ENCODE measurements around the gene PRKG1.

The PRKG1 gene

GRCh38 chr10:51423121-51423452 lies 348.8 kb downstream of the PRKG1 start:
- Histone ChIP-seq H3K27me3 (ENCODE audit: insufficient read depth, low read length, poor library complexity, severe bottlenecking) (no peaks in the 10 kb centered on the region), H3K36me3 (ENCODE audit: insufficient read depth, low read length) (no peaks in the 10 kb centered on the region), H3K9me2 (replicated peaks; ENCODE audit: low read depth, low read length) (no peaks in the 10 kb centered on the region), H3K4me2 (ENCODE audit: low read depth, low read length, poor library complexity, severe bottlenecking) (no peak overlapping the region), H2AFZ (ENCODE audit: low read length) (no peak overlapping the region), H4K20me1 (ENCODE audit: insufficient read depth, low read length, poor library complexity, severe bottlenecking) (no peaks in the 10 kb centered on the region), H3K4me3 (ENCODE audit: low read length, poor library complexity, severe bottlenecking) (no peak overlapping the region), H3K9ac (ENCODE audit: low read depth, low read length, poor library complexity, severe bottlenecking) (no peak overlapping the region), H3F3A (ENCODE audit: low read depth) (no peaks in the 10 kb centered on the region), H3K79me2 (ENCODE audit: insufficient read depth, low read length) (no peaks in the 10 kb centered on the region), H3K4me1 (ENCODE audit: insufficient read depth, low read length, poor library complexity, severe bottlenecking) (no peaks in the 10 kb centered on the region), H3K9me3 (ENCODE audit: insufficient read depth, low read depth, low read length) (no peaks in the 10 kb centered on the region)
- TF ChIP-seq EZH2phosphoT487 (IDR thresholded peaks at IDR 0.05; ENCODE audit: borderline replicate concordance), result no peak
- TF ChIP-seq, protein P1, sequence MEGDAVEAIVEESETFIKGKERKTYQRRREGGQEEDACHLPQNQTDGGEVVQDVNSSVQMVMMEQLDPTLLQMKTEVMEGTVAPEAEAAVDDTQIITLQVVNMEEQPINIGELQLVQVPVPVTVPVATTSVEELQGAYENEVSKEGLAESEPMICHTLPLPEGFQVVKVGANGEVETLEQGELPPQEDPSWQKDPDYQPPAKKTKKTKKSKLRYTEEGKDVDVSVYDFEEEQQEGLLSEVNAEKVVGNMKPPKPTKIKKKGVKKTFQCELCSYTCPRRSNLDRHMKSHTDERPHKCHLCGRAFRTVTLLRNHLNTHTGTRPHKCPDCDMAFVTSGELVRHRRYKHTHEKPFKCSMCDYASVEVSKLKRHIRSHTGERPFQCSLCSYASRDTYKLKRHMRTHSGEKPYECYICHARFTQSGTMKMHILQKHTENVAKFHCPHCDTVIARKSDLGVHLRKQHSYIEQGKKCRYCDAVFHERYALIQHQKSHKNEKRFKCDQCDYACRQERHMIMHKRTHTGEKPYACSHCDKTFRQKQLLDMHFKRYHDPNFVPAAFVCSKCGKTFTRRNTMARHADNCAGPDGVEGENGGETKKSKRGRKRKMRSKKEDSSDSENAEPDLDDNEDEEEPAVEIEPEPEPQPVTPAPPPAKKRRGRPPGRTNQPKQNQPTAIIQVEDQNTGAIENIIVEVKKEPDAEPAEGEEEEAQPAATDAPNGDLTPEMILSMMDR (conservative IDR thresholded peaks at IDR 0.05; ENCODE audit: low read length), result no peak

- Histone ChIP-seq H3F3A (ENCODE audit: low read depth) (no peaks in the 10 kb centered on the region), H4K20me1 (ENCODE audit: insufficient read depth, low read length, poor library complexity, severe bottlenecking) (no peaks in the 10 kb centered on the region), H3K9ac (ENCODE audit: low read depth, low read length, poor library complexity, severe bottlenecking) (no peak overlapping the region), H3K4me3 (ENCODE audit: low read length, poor library complexity, severe bottlenecking) (no peak overlapping the region), H3K79me2 (ENCODE audit: insufficient read depth, low read length) (no peaks in the 10 kb centered on the region), H3K4me1 (ENCODE audit: insufficient read depth, low read length, poor library complexity, severe bottlenecking) (no peaks in the 10 kb centered on the region), H3K4me2 (ENCODE audit: low read depth, low read length, poor library complexity, severe bottlenecking) (no peak overlapping the region), H3K9me2 (replicated peaks; ENCODE audit: low read depth, low read length) (no peaks in the 10 kb centered on the region), H3K36me3 (ENCODE audit: insufficient read depth, low read length) (no peaks in the 10 kb centered on the region), H2AFZ (ENCODE audit: low read length) (no peak overlapping the region), H3K9me3 (ENCODE audit: insufficient read depth, low read depth, low read length) (no peaks in the 10 kb centered on the region), H3K27me3 (ENCODE audit: insufficient read depth, low read length, poor library complexity, severe bottlenecking) (no peaks in the 10 kb centered on the region)
- TF ChIP-seq EZH2phosphoT487 (IDR thresholded peaks at IDR 0.05; ENCODE audit: borderline replicate concordance), result no peak
- TF ChIP-seq, protein P1 (conservative IDR thresholded peaks at IDR 0.05; ENCODE audit: low read length), result no peak
These were observed 351.1 kb downstream of the PRKG1 start for GRCh38 chr10:51425431-51425830.

GRCh38 chr10:51427758-51428157 lies 353.5 kb downstream of the PRKG1 start:
- no peaks in the 10 kb centered on the region for H3K79me2 ChIP-seq (ENCODE audit: insufficient read depth, low read length)
- H3K9ac ChIP-seq (ENCODE audit: low read depth, low read length, poor library complexity, severe bottlenecking), result no peak overlapping the region
- no peak overlapping the region for H3K4me3 ChIP-seq (ENCODE audit: low read length, poor library complexity, severe bottlenecking)
- no peaks in the 10 kb centered on the region for H3K9me3 ChIP-seq (ENCODE audit: insufficient read depth, low read depth, low read length)
- H3K9me2 ChIP-seq (replicated peaks; ENCODE audit: low read depth, low read length), result no peaks in the 10 kb centered on the region
- no peaks in the 10 kb centered on the region for H3K27me3 ChIP-seq (ENCODE audit: insufficient read depth, low read length, poor library complexity, severe bottlenecking)
- no peaks in the 10 kb centered on the region for H3K4me1 ChIP-seq (ENCODE audit: insufficient read depth, low read length, poor library complexity, severe bottlenecking)
- no peaks in the 10 kb centered on the region for H3F3A ChIP-seq (ENCODE audit: low read depth)
- H3K4me2 ChIP-seq (ENCODE audit: low read depth, low read length, poor library complexity, severe bottlenecking), result no peak overlapping the region
- no peaks in the 10 kb centered on the region for H4K20me1 ChIP-seq (ENCODE audit: insufficient read depth, low read length, poor library complexity, severe bottlenecking)
- no peak for TF ChIP-seq EZH2phosphoT487 (IDR thresholded peaks at IDR 0.05; ENCODE audit: borderline replicate concordance)
- no peak overlapping the region for H2AFZ ChIP-seq (ENCODE audit: low read length)
- H3K36me3 ChIP-seq (ENCODE audit: insufficient read depth, low read length), result no peaks in the 10 kb centered on the region

GRCh38 chr10:51430506-51430905 lies 356.2 kb downstream of the PRKG1 start:
- H3K4me2 ChIP-seq (ENCODE audit: low read depth, low read length, poor library complexity, severe bottlenecking), result no peak overlapping the region
- H4K20me1 ChIP-seq (ENCODE audit: insufficient read depth, low read length, poor library complexity, severe bottlenecking), result no peaks in the 10 kb centered on the region
- H2AFZ ChIP-seq (ENCODE audit: low read length), result no peak overlapping the region
- no peak overlapping the region for H3K9ac ChIP-seq (ENCODE audit: low read depth, low read length, poor library complexity, severe bottlenecking)
- no peak for TF ChIP-seq EZH2phosphoT487 (IDR thresholded peaks at IDR 0.05; ENCODE audit: borderline replicate concordance)
- TF ChIP-seq, protein P1 (conservative IDR thresholded peaks at IDR 0.05; ENCODE audit: low read length), result no peak
- no peaks in the 10 kb centered on the region for H3F3A ChIP-seq (ENCODE audit: low read depth)
- H3K27me3 ChIP-seq (ENCODE audit: insufficient read depth, low read length, poor library complexity, severe bottlenecking), result no peaks in the 10 kb centered on the region
- H3K4me1 ChIP-seq (ENCODE audit: insufficient read depth, low read length, poor library complexity, severe bottlenecking), result no peaks in the 10 kb centered on the region
- no peaks in the 10 kb centered on the region for H3K36me3 ChIP-seq (ENCODE audit: insufficient read depth, low read length)
- H3K4me3 ChIP-seq (ENCODE audit: low read length, poor library complexity, severe bottlenecking), result no peak overlapping the region
- H3K79me2 ChIP-seq (ENCODE audit: insufficient read depth, low read length), result no peaks in the 10 kb centered on the region
- H3K9me3 ChIP-seq (ENCODE audit: insufficient read depth, low read depth, low read length), result no peaks in the 10 kb centered on the region
- no peaks in the 10 kb centered on the region; the same call in 1 of the 2 replicates for H3K9me2 ChIP-seq (replicated peaks; ENCODE audit: low read depth, low read length)

All from Loucy (cell line).